Immature natural killer cell (primary cell): ENCODE results near the gene RPRML. TPM values are rescaled to one million over a fixed set of nuclear protein-coding genes. Genes with fewer than 3 reads are reported as not detected.

Experiments used
- polyA plus RNA-seq, 3 donors: library from polyadenylated mRNA; unstranded; fragments of 300-500 nt; fragmentation: Illumina TruSeq; gene quantifications; one replicate each; pipeline ENCODE4 v1.2.3, GENCODE V29; 2021

Gene RPRML
- polyA plus RNA-seq, 3 donors from 2014 or later = not detected

Other genes starting within 250 kb of the RPRML start
- under 1 TPM in 2 of 3 donors, not detected in 1; 0.12 to 0.17 TPM for gene WNT3, start 160.6 kb downstream of the RPRML start, polyA plus RNA-seq
- gene WNT9B, start 127.7 kb downstream of the RPRML start, polyA plus RNA-seq = not detected
- gene GOSR2, start 56.1 kb downstream of the RPRML start, polyA plus RNA-seq = 10 to 100 TPM; 36.9 to 62.4 (median 57.6) TPM
- 10 to 100 TPM; 50.3 to 98.5 (median 71.1) TPM for gene CDC27, start 210.0 kb upstream of the RPRML start, polyA plus RNA-seq
- gene MYL4, start 230.1 kb upstream of the RPRML start, polyA plus RNA-seq = under 1 TPM in 1 of 3 donors, not detected in 2; 0.39 TPM